ENCODE data around the gene DEFB131A.
"Not testable (repeated sequence)": the region's sequence is repeated elsewhere in the genome, so short reads cannot be mapped to it uniquely, and the experiment has no call there.

GRCh38 chr4:9490496-9490895, 46.3 kb downstream of the DEFB131A start:
- not testable (repeated sequence) for TF ChIP-seq POLR2A (IDR thresholded peaks at IDR 0.05; ENCODE audit: low read length); GATA1 (IDR thresholded peaks at IDR 0.05; ENCODE audit: low read depth, low read length)

Measured in erythroblast (primary cell).